ENCODE measurements around the gene INSIG2.

The INSIG2 gene

DNA sequence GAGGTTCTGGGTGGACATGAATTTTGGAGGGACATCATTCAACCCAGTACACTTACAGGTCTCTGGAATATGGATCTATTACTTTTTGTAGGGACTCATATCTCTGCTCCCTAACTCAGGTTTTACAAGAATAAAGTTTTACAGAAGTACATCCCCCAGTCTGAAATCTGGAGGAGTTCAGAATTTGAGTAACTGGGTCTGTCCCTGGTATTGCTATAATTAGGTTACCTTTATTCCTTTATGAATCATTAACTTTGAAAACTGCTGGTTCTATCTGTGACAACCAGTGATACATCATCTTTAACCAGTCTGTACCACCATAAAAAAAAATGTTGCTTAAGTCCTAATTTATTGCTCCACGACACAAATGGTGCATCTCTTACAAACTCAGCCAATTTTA is 59.9 kb downstream of the INSIG2 start:
- peak; percentile 19 for DNase-seq (ENCODE audit: low spot score)
- in situ Hi-C loops (cut with MboI; ENCODE audit: low sequenced_read_pairs, unreplicated experiment): no loop called here
- TF ChIP-seq, protein P1, sequence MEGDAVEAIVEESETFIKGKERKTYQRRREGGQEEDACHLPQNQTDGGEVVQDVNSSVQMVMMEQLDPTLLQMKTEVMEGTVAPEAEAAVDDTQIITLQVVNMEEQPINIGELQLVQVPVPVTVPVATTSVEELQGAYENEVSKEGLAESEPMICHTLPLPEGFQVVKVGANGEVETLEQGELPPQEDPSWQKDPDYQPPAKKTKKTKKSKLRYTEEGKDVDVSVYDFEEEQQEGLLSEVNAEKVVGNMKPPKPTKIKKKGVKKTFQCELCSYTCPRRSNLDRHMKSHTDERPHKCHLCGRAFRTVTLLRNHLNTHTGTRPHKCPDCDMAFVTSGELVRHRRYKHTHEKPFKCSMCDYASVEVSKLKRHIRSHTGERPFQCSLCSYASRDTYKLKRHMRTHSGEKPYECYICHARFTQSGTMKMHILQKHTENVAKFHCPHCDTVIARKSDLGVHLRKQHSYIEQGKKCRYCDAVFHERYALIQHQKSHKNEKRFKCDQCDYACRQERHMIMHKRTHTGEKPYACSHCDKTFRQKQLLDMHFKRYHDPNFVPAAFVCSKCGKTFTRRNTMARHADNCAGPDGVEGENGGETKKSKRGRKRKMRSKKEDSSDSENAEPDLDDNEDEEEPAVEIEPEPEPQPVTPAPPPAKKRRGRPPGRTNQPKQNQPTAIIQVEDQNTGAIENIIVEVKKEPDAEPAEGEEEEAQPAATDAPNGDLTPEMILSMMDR (IDR thresholded peaks at IDR 0.05; ENCODE audit: borderline replicate concordance, control extremely low read depth, extremely low read depth, insufficient read depth, missing control alignments): no peak

DNA sequence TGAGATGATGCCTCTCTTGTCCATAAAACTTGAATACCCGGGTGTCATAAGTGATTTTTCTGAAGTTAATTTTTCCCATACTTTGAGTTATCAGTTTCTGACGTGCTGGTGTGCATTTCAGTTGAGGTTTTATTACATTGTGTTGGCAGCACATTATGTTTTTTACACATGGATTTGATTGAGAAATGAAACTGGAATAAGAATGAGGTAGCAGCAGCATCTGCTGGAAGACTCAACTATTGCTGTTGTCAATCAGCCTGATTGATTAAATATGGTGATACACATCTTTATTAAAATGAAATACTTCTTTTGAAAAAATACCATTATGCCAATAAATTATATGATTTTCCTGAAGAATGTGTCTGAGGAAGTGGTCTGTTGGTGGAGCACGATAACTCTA is 60.5 kb downstream of the INSIG2 start:
- in situ Hi-C loops (cut with MboI; ENCODE audit: low sequenced_read_pairs, unreplicated experiment): no loop called here

GRCh38 chr2:118150294-118150693 is 62.0 kb downstream of the INSIG2 start:
- TF ChIP-seq, protein P1 (IDR thresholded peaks at IDR 0.05; ENCODE audit: borderline replicate concordance, control extremely low read depth, extremely low read depth, insufficient read depth, missing control alignments): no peak
- in situ Hi-C loops (cut with MboI; ENCODE audit: low sequenced_read_pairs, unreplicated experiment): no loop called here
- no peak for DNase-seq (ENCODE audit: low spot score)

More for the DNA sequence above, 60.5 kb downstream of the INSIG2 start:
- TF ChIP-seq, protein P1 (IDR thresholded peaks at IDR 0.05; ENCODE audit: borderline replicate concordance, control extremely low read depth, extremely low read depth, insufficient read depth, missing control alignments): peak; percentile 12
- no peak for DNase-seq (ENCODE audit: low spot score)

GRCh38 chr2:118151831-118152230 is 63.6 kb downstream of the INSIG2 start:
- in situ Hi-C loops (cut with MboI; ENCODE audit: low sequenced_read_pairs, unreplicated experiment): no loop called here
- TF ChIP-seq, protein P1 (IDR thresholded peaks at IDR 0.05; ENCODE audit: borderline replicate concordance, control extremely low read depth, extremely low read depth, insufficient read depth, missing control alignments): no peak
- no peak for DNase-seq (ENCODE audit: low spot score)

- in situ Hi-C loops (cut with MboI; ENCODE audit: low sequenced_read_pairs, unreplicated experiment): no loop called here
Observed at GRCh38 chr2:118153433-118153832, 65.2 kb downstream of the INSIG2 start.

DNA sequence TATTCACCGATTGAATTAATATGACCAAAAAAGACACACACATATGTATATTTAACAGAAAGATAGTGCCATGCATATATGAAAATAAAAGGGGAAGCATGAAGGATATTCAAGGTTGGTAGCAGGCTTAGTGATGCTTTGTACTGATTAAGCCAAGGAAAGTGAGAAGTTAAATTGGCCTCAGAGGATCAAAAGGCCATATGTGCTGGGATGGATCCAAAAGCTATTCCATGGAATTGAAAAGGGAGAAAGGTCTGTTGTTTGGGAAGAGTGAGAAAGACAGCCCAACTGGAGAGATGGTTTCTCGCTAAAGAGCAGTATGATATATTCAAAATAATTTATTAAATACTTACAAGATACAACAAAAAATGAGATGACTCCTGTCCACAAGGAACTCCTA is 65.9 kb downstream of the INSIG2 start:
- in situ Hi-C loops (cut with MboI; ENCODE audit: low sequenced_read_pairs, unreplicated experiment): no loop called here
- TF ChIP-seq, protein P1 (IDR thresholded peaks at IDR 0.05; ENCODE audit: borderline replicate concordance, control extremely low read depth, extremely low read depth, insufficient read depth, missing control alignments): no peak
- DNase-seq (ENCODE audit: low spot score): no peak

More at GRCh38 chr2:118153433-118153832, 65.2 kb downstream of the INSIG2 start:
- TF ChIP-seq, protein P1 (IDR thresholded peaks at IDR 0.05; ENCODE audit: borderline replicate concordance, control extremely low read depth, extremely low read depth, insufficient read depth, missing control alignments): no peak
- no peak for DNase-seq (ENCODE audit: low spot score)
